HG02973 (cell line): ENCODE results near the gene RSPH3.
"Not testable (repeated sequence)": the region's sequence is repeated elsewhere in the genome, so short reads cannot be mapped to it uniquely, and the experiment has no call there.

Experiments used
- ATAC-seq: cut with Tn5 transposase; IDR thresholded peaks from one replicate; pipeline ENCODE4 v1.9.1; 2021; ENCODE audit warnings: moderate library complexity; ENCODE audit not compliant: unreplicated experiment

The RSPH3 gene, protein sequence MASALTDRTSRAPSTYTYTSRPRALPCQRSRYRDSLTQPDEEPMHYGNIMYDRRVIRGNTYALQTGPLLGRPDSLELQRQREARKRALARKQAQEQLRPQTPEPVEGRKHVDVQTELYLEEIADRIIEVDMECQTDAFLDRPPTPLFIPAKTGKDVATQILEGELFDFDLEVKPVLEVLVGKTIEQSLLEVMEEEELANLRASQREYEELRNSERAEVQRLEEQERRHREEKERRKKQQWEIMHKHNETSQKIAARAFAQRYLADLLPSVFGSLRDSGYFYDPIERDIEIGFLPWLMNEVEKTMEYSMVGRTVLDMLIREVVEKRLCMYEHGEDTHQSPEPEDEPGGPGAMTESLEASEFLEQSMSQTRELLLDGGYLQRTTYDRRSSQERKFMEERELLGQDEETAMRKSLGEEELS

DNA sequence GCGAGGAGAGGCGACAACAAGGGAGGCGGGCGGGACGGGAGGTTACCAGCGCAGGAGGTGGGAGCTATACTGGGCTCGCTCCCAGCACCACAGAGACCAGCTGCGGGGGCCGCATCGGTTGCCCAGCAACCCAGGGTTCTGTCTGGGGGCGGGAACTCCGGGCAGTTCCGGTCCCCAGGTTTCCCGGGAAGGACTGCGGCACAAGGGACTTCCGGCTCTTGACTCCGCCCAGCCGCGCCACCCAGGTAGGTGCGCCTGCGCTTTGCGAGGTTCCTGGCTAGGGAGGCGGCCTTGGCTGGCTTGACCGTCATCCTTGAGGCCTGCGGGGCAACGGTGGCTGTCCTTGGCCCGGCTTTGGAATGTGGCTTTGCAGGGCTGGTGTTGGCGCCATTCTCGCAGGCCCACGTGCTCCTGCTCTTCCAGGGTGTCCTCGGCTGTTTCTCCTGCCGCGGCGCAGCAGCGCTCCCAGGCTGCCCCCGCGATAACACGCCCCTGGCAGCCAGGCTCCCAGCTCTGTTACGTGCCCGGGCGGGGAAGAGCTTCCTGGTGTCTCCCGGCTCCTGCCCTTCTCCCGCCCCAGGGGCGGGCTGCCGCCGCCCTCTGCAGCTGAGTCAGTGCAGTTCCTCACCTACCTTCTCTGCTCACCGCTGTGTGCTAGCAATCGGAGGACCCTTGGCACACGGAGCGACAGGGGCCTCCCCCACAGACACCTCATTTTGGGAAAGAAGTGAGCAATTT lies at the start of gene RSPH3:
Gene RSPH3, minus strand, starts transcription at position 537 of the 738 bp plus-strand sequence. CDS start 652 bp downstream, outside the sequence.
- peak; percentile 91 for ATAC-seq

DNA sequence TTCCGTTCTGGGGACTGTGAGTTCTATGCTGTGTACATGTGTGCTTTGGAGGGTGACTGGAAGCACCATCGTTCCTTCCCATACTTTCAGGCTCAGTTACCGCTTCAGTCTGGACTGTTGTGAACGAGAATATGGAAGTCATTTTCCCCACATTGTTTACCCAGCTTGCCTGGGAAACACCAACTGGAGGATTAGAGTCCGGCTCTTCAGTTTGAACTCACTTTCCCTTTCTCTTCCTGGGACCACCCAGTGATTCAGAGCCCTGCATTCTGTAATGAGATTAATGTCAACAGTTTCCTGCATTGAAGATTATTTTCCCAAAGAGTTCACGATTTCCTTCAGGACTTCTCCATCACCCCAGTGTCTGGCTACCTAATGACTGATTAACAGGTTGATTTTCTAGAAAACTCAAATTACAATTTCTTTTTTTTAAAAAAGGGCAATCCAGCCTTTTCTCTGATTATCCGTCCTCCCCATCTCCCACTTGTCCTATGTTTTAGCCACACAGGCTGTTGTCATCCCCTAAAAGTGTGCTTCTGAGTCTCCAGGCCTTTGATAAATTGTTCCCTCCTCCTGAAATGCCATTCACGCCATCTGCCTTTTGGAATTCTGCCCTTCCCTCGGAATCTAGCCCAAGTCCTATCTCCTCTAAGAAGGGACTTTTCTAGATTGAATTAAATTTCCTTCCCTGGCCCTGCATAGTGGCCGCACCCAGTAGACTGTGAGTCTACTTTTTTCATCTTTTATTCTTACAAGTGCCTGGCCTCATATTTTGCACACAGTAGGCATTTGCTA lies 48.1 kb upstream of the RSPH3 start:
- ATAC-seq, result no peak

DNA sequence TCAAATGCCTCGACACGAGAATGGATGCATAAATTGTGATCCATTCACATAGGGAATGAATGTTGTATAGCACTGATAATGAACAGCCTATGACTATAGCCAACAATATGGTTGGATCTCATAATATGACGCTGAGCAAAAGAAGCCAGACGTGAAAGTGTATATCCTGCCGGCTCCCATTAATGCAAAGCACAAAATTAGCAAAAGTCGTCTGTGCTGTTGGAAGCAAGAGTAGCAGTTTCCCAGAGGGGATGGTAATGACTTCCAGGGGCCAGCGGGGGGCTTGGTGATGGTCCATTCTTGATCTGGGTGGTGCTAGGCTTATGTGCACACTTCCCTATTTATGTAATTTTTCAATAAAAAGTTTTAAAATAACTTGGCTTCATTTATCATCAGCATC lies 45.8 kb upstream of the RSPH3 start:
- no peak for ATAC-seq

DNA sequence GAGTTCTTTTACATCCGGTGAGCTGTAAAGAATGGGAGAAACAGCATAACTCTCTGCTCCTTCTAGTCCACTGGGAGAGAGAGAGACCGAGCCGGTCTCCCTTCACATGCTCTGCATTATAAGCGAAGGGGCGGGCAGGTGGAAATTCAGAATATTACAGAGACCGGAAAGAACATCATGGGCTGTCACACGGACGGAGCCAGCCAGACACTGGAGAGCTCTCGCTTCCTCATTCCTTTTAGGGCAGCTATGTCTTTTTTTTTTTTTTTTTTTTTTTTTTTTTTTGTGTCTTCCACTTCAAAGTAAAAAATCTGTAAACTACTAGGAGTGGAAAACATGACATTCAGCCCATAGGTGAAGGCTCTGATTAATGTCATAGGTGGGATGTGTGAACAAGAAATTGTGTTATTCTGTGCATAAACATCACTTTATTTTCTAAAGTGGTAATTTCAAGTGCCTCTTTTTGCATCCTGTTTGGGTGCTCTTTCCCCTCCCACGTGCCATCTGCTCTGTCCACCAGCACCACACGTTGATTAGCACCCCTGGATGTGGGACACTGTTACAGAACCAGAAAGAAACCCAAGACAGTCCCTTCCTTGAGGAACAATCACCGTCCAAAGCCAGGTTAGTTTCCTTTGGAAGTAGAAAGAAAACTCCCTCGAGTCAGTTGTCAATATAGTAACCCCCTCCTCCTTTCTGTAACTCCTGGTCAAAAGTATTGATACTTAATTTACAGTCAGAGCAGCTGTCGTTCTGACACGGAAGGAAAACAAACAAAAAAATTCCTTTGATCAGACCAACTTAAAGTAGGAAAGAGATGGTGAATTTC lies 45.1 kb upstream of the RSPH3 start, which contains the start of gene TAGAP:
Gene TAGAP, minus strand, starts transcription at position 93 of the 829 bp plus-strand sequence. CDS start 845 bp downstream, outside the sequence.
- ATAC-seq, result peak; percentile 87

DNA sequence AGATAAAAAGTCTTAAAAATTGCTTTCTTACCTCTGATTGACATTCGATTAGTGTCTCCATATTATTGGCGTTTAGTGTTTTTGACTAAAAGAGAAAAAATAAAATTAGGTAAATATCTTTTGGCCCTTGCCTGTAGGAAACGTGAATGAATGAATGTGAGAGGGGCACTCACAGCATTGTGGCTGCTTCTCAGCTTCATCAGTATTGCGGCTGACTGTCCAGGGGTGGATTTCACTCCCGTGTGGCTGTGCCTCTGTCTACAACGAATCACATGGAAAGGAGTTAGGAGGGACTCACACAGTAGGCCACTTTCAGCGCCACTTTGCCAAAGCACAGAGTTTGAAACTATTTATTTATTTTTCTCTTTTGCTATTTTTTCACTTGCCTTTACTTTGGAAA lies 43.9 kb upstream of the RSPH3 start:
- ATAC-seq, result no peak

DNA sequence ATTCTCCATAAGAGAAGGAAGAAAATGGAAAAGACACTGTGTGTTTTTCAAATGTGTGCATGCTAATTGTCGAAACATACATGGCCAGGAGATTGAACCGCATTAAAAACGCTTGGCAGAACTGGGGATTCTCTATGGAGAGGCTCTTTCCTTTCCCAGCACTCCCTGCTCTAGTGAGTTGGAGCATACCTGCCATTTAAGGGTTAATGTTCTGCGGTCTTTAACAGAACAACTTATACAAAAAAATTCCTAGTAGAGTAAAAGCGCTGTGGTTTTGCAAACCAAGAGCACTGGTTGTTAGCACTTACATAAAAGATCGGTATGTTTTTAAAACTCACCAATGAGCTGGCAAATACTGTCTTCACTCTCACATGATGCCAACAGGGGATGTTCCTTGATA lies 43.2 kb upstream of the RSPH3 start:
- ATAC-seq, result no peak

DNA sequence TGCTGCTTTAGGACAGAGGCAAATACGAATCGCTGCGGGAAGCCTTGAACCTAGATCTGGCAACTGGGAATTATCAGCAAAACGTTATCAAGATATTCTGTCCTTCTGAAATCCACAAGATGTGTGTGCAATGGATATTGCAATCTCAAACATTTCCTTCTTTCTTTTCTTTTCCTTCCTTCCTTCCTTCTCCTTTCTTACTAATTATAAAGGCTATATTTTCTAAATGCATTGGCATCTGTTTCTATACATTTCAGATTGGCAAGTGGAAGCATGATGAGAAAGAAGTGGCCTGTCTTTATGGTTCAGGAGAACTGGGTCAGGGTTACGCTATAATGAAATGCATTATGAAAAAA lies 42.8 kb upstream of the RSPH3 start:
- ATAC-seq, result no peak

DNA sequence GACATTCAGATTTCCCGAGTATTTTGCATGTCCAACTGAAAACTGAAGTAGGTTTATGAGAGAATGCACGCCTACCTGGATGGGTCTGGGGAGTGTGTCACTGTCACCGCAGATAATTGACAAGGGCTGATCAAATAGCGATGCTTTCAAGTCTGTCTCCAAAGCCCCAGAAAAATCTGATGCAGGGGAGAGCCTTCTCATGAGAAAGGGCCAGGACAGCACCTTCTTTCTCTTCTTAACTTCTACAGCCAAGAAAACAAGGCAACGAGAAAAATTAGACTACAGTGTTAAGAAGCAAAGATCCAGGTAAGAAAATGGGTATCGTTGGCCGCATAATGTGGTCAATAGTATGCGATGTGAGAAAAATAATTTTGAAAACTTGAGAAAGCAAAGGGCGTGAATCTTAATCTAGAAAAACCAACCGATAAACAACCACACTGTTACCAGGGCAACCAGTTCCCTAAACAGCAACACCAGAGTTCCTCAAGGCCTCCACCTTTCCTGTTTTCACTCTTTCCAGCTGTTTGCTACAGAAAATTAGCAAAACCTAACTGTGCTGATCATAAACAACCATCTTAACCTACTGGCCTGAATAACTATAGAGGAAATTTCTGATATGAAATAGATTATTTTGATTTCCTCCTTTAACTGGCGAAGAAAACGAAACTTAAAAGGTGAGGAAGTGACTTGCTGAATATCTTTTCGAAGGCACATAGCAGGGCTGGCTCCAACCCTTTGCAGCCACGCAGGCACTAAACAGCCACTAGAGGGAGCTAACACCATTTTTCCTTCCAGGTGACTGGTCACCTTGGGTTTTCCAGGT lies 42.2 kb upstream of the RSPH3 start:
- peak; percentile 38 for ATAC-seq

DNA sequence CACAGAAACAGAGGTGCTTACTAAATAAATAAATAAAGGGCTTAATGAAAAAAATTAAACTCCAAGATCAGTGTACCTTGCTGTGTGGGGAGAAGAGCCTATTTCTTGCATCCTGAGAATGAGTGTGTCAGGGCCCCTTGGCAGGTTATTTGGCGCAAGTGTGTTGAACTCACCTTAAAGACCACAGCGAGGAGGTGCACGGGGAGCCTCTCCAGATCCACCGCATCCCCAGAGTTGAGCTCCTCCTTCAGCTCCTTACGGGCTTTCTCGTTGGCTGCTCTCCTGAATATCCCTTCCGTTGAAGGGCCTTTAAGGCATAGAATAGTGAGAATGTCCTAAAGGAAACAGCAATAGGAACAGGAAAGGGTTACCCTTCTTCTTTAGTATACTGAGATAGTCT lies 41.2 kb upstream of the RSPH3 start:
- ATAC-seq, result no peak

DNA sequence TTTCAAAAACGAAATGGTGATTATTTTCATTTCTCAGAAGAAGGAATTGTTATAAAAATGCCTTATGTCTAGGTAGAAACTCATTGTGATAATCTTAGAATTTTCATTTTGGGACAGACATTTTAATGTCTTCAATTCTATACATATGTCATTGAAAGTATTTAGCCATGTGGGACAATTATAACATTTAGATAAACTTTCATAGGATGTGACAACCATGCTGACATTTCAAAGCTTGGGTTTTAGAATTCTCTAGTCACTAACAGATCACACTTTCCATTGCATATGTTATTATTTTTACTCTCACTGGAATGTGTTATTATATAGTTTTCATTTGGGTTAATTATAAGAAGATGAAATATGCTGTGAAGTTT lies 39.9 kb upstream of the RSPH3 start:
- ATAC-seq, result no peak

DNA sequence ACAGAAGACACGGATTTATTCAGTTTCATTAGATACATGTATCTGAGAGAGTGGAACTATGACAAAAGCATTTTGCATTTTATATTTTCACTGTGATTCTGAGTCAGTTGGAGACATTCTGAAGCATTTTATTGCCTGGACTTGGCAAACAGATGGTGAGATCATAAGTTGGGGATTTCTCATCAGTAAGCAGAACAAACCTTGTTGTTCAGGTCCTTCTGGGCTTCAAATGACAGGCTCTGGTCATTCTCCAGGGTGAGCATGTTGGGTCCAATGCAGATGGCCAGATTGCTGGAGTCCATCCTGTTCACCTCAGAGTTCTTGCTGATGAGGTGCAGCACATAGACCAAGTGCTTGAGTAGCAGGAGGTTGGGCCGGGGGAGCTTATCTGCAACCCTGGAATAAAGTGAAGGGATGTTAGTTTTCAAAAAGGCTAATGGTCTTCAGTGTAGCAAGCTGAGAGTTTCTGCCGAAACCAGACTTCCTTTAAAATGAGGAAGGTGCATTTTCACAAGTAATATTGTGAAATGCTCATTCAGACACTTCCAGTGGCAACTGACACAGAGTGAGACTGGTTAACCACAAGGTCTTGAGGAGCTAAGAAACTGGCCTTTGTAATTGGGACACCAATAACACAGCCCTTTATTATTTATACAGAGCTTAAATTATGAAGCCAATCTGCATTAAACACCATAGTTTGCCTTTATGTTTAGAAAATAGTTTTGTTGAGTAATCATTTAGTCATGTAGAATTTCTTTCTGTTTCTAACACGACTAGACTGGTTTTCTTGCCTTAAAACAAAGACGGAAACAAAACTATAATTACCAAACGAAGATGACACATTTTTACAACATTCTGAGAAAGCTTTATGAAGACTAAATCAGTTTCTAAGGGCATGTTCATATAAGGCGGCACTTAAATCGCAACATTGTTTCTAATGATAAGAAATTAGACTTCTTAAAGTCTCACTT lies 39.2 kb upstream of the RSPH3 start:
- peak; percentile 78 for ATAC-seq

DNA sequence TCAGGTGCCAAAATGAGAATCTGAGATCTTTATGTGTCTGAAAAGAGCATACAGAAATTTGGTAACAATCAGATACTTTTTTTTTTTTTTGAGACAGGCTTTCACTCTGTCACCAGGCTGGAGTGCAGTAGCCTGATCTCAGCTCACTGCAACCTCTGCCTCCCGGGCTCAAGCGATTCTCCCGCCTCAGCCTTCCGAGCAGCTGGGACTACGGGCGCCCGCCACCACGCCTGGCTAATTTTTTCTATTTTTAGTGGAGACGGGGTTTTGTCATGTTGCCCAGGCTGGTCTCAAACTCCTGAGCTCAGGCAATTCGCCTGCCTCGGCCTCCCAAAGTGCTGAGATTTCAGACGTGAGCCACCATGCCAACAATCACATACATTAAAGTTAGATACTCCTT lies 38.3 kb upstream of the RSPH3 start:
- ATAC-seq, result not testable (repeated sequence)

DNA sequence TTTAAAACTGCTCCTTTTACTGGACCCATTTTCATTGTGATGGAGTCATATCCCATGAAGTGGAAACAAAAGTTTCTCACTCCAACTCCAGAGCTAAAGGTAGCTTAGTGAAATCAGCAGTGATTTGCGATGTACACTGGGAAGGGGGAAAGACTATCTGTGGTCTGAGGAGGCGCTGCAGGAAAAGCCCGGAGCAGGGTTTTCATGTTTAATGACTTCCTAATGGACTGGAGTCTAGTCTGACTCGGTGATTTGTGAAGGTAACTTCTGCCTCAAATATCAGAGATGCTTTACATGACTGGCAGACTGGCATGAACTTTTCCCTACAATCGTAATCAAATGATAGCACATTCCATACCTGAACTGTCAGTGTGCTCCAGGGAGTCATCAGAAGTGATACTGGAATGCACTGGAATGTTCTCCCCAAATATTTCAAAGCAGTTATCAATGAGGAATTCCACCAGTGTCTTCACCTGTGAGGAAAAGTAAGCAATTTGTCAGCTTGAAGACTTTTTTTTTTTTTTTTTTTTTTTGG lies 37.8 kb upstream of the RSPH3 start:
- no peak for ATAC-seq

DNA sequence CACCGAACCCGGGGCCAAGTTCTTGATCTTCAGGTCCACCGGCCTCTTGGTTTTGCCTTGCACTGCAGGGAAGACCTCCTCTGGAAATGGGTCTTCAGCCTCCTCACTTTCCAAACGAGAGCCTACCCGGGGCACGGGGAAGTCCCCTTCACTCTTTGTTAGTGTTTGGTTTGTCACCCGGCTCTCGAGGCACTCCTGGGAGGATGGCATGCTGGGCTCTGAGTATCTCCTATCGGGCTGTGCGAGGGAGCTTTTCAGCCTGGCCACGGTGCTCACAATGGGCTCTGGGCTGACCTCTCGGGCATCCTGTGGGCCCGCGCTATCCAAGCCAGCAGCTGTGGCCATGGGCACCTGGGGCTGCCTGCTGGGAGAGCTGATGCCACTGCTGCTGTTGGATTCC lies 36.7 kb upstream of the RSPH3 start:
- no peak for ATAC-seq

DNA sequence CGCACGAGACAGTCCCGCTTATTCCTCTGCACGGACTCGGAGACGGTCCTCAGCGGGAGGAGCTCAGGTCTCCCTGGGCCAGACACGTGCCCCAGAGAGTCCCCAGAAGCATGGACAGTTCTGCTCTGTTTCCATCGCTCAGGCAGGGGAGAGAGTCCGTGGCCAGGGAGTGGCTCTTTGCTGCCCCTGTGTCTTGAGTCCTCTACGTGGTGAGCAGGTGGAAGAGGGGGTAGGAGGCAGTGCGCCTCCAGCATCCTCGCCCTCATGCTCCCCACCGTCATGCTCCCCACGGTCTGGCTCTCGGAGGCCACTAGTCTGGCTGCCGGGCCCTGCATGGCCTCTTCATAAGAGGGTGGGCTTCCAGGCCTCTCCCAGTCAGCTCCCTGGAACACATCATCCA lies 35.9 kb upstream of the RSPH3 start:
- no peak for ATAC-seq

DNA sequence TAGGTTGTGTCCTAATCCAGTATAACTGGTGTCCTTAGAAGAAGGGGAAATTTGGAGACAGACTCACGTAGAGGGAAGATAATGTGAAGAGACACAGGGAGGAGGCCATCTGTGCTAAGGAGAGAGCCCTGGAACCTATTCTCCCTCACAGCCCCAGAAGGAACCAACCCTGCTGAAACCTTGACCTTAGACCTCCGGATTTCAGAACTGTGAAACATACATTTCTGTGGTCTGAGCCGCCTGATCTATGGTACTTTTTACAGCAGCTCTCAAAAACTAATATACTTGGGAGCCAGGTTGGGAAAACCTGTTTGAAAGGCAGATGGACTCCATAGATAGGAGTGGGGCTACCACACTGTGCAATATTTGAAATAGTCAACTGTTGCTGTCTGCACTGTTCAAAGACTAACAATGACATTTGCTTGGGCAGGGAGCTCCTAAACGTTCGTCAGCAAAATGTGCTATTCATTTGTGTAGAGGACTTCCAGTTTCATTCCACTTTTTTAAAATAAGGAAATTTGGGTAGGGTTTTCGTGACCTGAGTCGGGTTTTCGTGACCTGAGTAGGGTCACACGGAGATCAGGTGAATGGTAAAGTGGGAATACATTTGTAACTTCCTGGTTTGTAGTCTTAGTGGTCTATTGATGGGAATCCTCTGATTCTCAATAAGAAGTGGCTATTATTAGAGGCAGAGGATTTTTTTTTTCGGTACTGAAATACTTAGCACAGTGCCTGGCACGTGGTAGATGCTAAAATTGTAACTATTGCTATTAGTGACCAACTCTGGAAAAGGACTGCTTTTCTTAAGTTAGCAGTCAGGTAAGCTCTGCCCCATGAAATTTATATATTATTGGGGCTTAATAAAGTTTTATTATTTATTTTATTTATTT lies 33.4 kb upstream of the RSPH3 start:
- no peak for ATAC-seq

DNA sequence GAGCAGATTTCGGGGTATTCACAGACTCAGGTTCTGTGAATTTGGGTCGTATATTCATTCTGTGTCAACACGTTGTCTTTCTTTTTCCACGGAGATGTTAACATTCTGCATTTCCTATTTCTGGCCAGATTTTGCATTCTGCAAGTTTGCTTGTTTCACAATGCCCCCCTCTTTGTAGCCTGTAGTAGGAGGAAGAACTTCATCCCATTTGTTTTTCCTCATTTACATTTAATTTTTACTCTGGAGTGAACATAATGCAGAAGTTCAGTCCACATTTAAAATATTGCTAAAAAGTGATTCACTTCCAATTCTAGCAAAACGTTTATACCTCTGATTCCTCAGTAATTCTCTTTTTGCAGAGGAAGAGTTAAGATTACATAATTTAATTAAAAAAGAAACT lies 31.8 kb upstream of the RSPH3 start:
- ATAC-seq, result no peak
